ENCODE results near the gene SPATA18.

GRCh38 chr4:52096048-52096447 is 44.9 kb downstream of the SPATA18 start:
- TF ChIP-seq CEBPB (IDR thresholded peaks at IDR 0.05), result no peak
- no peak for TF ChIP-seq CREB1 (IDR thresholded peaks at IDR 0.05; ENCODE audit: low read depth)
- TF ChIP-seq, protein P1, sequence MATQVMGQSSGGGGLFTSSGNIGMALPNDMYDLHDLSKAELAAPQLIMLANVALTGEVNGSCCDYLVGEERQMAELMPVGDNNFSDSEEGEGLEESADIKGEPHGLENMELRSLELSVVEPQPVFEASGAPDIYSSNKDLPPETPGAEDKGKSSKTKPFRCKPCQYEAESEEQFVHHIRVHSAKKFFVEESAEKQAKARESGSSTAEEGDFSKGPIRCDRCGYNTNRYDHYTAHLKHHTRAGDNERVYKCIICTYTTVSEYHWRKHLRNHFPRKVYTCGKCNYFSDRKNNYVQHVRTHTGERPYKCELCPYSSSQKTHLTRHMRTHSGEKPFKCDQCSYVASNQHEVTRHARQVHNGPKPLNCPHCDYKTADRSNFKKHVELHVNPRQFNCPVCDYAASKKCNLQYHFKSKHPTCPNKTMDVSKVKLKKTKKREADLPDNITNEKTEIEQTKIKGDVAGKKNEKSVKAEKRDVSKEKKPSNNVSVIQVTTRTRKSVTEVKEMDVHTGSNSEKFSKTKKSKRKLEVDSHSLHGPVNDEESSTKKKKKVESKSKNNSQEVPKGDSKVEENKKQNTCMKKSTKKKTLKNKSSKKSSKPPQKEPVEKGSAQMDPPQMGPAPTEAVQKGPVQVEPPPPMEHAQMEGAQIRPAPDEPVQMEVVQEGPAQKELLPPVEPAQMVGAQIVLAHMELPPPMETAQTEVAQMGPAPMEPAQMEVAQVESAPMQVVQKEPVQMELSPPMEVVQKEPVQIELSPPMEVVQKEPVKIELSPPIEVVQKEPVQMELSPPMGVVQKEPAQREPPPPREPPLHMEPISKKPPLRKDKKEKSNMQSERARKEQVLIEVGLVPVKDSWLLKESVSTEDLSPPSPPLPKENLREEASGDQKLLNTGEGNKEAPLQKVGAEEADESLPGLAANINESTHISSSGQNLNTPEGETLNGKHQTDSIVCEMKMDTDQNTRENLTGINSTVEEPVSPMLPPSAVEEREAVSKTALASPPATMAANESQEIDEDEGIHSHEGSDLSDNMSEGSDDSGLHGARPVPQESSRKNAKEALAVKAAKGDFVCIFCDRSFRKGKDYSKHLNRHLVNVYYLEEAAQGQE (IDR thresholded peaks at IDR 0.05; ENCODE audit: low read depth), result no peak
- TF ChIP-seq MAX (IDR thresholded peaks at IDR 0.05), result no peak
- TF ChIP-seq USF1 (IDR thresholded peaks at IDR 0.05), result no peak
- TF ChIP-seq TAF1 (IDR thresholded peaks at IDR 0.05; ENCODE audit: low read depth), result no peak
